ENCODE data around the gene ARHGAP6. TPM values are rescaled to one million over a fixed set of nuclear protein-coding genes. Genes with fewer than 3 reads are reported as not detected.

Gene ARHGAP6
- total RNA-seq, 2 experiments from 2014 or later, result not detected

- no peak for DNase-seq
- peaks cover 7% of the 10 kb centered on the region for H3K36me3 Mint-ChIP-seq (ENCODE audit: low read depth)
- TF ChIP-seq CTCF (IDR thresholded peaks at IDR 0.05), result no peak
- ATAC-seq, result no peak
- ChIA-PET POLR2A (no interaction called here), CTCF (no interaction called here)
- H3K27ac Mint-ChIP-seq, result no peak overlapping the region
- H3K27me3 Mint-ChIP-seq, result no peaks in the 10 kb centered on the region
- H3K4me3 Mint-ChIP-seq, result no peak overlapping the region
- no peaks in the 10 kb centered on the region for H3K4me1 Mint-ChIP-seq (ENCODE audit: low read depth)
- H3K9me3 Mint-ChIP-seq, result no peaks in the 10 kb centered on the region
- intact Hi-C loops (cut with micrococcal nuclease), result no loop called here
Observed at GRCh38 chrX:11103751-11104150, 562.0 kb downstream of the ARHGAP6 start.

GRCh38 chrX:11103006-11103405 lies 562.7 kb downstream of the ARHGAP6 start:
- H3K4me1 Mint-ChIP-seq (ENCODE audit: low read depth), result no peaks in the 10 kb centered on the region
- no peaks in the 10 kb centered on the region for H3K9me3 Mint-ChIP-seq
- ATAC-seq (no peak), DNase-seq (no peak)
- H3K4me3 Mint-ChIP-seq, result no peak overlapping the region
- peaks cover 7% of the 10 kb centered on the region for H3K36me3 Mint-ChIP-seq (ENCODE audit: low read depth)
- TF ChIP-seq CTCF (IDR thresholded peaks at IDR 0.05), result no peak
- intact Hi-C loops (cut with micrococcal nuclease), result no loop called here
- no peaks in the 10 kb centered on the region for H3K27me3 Mint-ChIP-seq
- ChIA-PET POLR2A (interaction anchor here (0.6 kb wide), 1 partner anchor 90 kb away, joined by 5 read pairs; no protein-coding TSS in a partner anchor), CTCF (no interaction called here)
- H3K27ac Mint-ChIP-seq, result no peak overlapping the region

- Mint-ChIP-seq H3K9me3 (no peaks in the 10 kb centered on the region), H3K27me3 (no peaks in the 10 kb centered on the region), H3K27ac (no peak overlapping the region), H3K4me3 (no peak overlapping the region), H3K4me1 (ENCODE audit: low read depth) (no peaks in the 10 kb centered on the region), H3K36me3 (ENCODE audit: low read depth) (peaks cover 4% of the 10 kb centered on the region)
- no peak for ATAC-seq
- no peak for DNase-seq
- CTCF ChIA-PET, result no interaction called here
- POLR2A ChIA-PET, result no interaction called here
- intact Hi-C loops (cut with micrococcal nuclease), result no loop called here
- TF ChIP-seq CTCF (IDR thresholded peaks at IDR 0.05), result no peak
Observed at GRCh38 chrX:11100281-11101035, 565.3 kb downstream of the ARHGAP6 start.

GRCh38 chrX:11099465-11099864 lies 566.3 kb downstream of the ARHGAP6 start:
- Mint-ChIP-seq H3K27ac (no peak overlapping the region), H3K27me3 (no peaks in the 10 kb centered on the region), H3K4me3 (no peak overlapping the region), H3K4me1 (ENCODE audit: low read depth) (no peaks in the 10 kb centered on the region), H3K9me3 (no peaks in the 10 kb centered on the region), H3K36me3 (ENCODE audit: low read depth) (peaks cover 2% of the 10 kb centered on the region)
- ATAC-seq (no peak), DNase-seq (no peak)
- TF ChIP-seq CTCF (IDR thresholded peaks at IDR 0.05), result no peak
- ChIA-PET POLR2A (no interaction called here), CTCF (no interaction called here)
- intact Hi-C loops (cut with micrococcal nuclease), result no loop called here

- Mint-ChIP-seq H3K4me1 (ENCODE audit: low read depth) (no peaks in the 10 kb centered on the region), H3K27ac (no peak overlapping the region), H3K4me3 (no peak overlapping the region), H3K36me3 (ENCODE audit: low read depth) (peaks cover 1% of the 10 kb centered on the region), H3K9me3 (no peaks in the 10 kb centered on the region), H3K27me3 (no peaks in the 10 kb centered on the region)
- DNase-seq (no peak), ATAC-seq (no peak)
- CTCF ChIA-PET, result no interaction called here
- TF ChIP-seq CTCF (IDR thresholded peaks at IDR 0.05), result no peak
- intact Hi-C loops (cut with micrococcal nuclease), result no loop called here
- POLR2A ChIA-PET, result no interaction called here
Observed at GRCh38 chrX:11097933-11098332, 567.8 kb downstream of the ARHGAP6 start.

Measured in activated CD8-positive, alpha-beta T cell treated with anti-CD3 and anti-CD28 coated beads for 36 hours (primary cell).